Calu3 (cell line): ENCODE results near the gene ZNF836. TPM values are rescaled to one million over a fixed set of nuclear protein-coding genes. Genes with fewer than 3 reads are reported as not detected.

Experiments
- BruUV-seq: library from RNA; stranded (reverse); fragments of 400-500 nt; replicated peaks from 2 replicates; lab custom pipeline; 2021; lab: Mats Ljungman, UMichigan
- CTCF ChIA-PET: fragments of 300-600 bp; sonication (Branson Sonifier 250); formaldehyde crosslinking; loops from one replicate; lab custom pipeline; 2022; ENCODE audit warnings: antibody characterized with exemption; lab: Charles Lee
- DNase-seq: peaks from one replicate; pipeline ENCODE4 v3.0.0; 2022
- H3K27ac Mint-ChIP-seq: one replicate; pipeline ENCODE4 v1.8.0; 2022; ENCODE audit warnings: mixed read lengths; ENCODE audit not compliant: unreplicated experiment
- H3K27me3 Mint-ChIP-seq: one replicate; pipeline ENCODE4 v1.8.0; 2022; ENCODE audit warnings: mixed read lengths; ENCODE audit not compliant: unreplicated experiment
- H3K36me3 Mint-ChIP-seq: one replicate; pipeline ENCODE4 v1.8.0; 2022; ENCODE audit warnings: mild to moderate bottlenecking, moderate library complexity, mixed read lengths; ENCODE audit not compliant: insufficient read depth, unreplicated experiment
- H3K4me1 Mint-ChIP-seq: one replicate; pipeline ENCODE4 v1.8.0; 2022; ENCODE audit warnings: mild to moderate bottlenecking, low read depth, mixed read lengths; ENCODE audit not compliant: unreplicated experiment
- H3K4me3 Mint-ChIP-seq: one replicate; pipeline ENCODE4 v1.8.0; 2022; ENCODE audit warnings: mild to moderate bottlenecking, low read depth, moderate library complexity, mixed read lengths; ENCODE audit not compliant: unreplicated experiment
- H3K9me3 Mint-ChIP-seq: one replicate; pipeline ENCODE4 v1.8.0; 2022; ENCODE audit warnings: low read depth, mixed read lengths; ENCODE audit not compliant: unreplicated experiment
- intact Hi-C: fragments of 100-400 bp; cut with micrococcal nuclease; formaldehyde crosslinking; loops from one replicate; pipeline ENCODE4 v1.10.0; 2022; ENCODE audit not compliant: unreplicated experiment
- total RNA-seq: library from RNA; stranded (reverse); gene quantifications from 2 replicates; pipeline ENCODE4 v1.2.3, GENCODE V29; 2022
- TF ChIP-seq, protein P1 (sequence below): fragments of 200-600 bp; IDR thresholded peaks from one replicate; pipeline ENCODE4 v1.8.0; 2022; ENCODE audit warnings: antibody characterized with exemption; ENCODE audit not compliant: unreplicated experiment

The ZNF836 gene
- total RNA-seq, 1 experiment from 2014 or later = 11.3 TPM

DNA sequence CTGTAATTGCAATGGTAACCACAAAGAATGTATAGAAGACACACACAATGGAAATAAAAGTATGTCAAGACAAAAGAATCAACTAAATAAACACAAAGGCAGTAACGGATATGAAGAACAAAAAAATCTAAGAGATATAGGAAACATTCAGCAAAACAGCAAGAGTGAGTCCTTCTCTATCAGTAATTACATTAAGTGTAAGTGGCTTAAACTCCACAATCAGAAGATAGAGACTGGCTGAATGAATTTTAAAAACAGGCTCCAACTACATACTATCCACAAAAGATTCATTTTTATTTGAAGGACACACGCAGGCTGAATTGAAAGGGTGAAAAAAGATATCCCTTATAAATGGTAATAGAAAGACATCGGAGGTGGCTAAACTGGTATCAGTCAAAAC is 51.1 kb downstream of the ZNF836 start:
- CTCF ChIA-PET = no interaction called here
- TF ChIP-seq, protein P1, sequence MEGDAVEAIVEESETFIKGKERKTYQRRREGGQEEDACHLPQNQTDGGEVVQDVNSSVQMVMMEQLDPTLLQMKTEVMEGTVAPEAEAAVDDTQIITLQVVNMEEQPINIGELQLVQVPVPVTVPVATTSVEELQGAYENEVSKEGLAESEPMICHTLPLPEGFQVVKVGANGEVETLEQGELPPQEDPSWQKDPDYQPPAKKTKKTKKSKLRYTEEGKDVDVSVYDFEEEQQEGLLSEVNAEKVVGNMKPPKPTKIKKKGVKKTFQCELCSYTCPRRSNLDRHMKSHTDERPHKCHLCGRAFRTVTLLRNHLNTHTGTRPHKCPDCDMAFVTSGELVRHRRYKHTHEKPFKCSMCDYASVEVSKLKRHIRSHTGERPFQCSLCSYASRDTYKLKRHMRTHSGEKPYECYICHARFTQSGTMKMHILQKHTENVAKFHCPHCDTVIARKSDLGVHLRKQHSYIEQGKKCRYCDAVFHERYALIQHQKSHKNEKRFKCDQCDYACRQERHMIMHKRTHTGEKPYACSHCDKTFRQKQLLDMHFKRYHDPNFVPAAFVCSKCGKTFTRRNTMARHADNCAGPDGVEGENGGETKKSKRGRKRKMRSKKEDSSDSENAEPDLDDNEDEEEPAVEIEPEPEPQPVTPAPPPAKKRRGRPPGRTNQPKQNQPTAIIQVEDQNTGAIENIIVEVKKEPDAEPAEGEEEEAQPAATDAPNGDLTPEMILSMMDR = no peak
- Mint-ChIP-seq H3K27ac (no peak overlapping the region), H3K4me1 (no peaks in the 10 kb centered on the region), H3K27me3 (no peaks in the 10 kb centered on the region), H3K9me3 (peaks cover 34% of the 10 kb centered on the region), H3K36me3 (peaks cover 6% of the 10 kb centered on the region), H3K4me3 (no peak overlapping the region)
- intact Hi-C loops = no loop called here
- BruUV-seq = no TSS peak
- no peak for DNase-seq

- CTCF ChIA-PET = no interaction called here
- H3K36me3 Mint-ChIP-seq = no peaks in the 10 kb centered on the region
- no peak overlapping the region for H3K27ac Mint-ChIP-seq
These were observed 55.8 kb downstream of the ZNF836 start for GRCh38 chr19:52115526-52116053.

DNA sequence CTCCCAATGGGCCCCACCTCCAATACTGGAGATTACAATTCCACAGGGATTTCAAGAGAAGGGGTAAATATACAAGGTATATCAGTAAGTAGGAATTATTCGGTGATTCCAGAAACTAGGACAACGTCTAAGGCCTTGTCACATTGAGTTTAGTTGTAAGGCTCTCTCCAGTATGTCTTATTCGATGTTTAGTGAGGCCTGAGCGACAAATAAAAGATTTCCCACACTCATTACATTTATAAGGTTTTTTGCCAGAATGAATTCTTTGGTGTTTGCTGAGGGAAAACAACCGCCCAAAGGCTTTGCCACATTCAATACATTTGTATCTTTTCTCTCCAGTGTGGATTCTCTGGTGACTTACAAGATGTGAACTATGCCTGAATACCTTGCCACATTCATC is 56.7 kb downstream of the ZNF836 start:
- no TSS peak for BruUV-seq
- H3K4me3 Mint-ChIP-seq = no peak overlapping the region
- no peak overlapping the region for H3K27ac Mint-ChIP-seq
- H3K27me3 Mint-ChIP-seq = no peaks in the 10 kb centered on the region
- no peak for DNase-seq
- peaks cover 41% of the 10 kb centered on the region for H3K9me3 Mint-ChIP-seq
- H3K36me3 Mint-ChIP-seq = no peaks in the 10 kb centered on the region
- CTCF ChIA-PET = no interaction called here
- intact Hi-C loops = no loop called here
- H3K4me1 Mint-ChIP-seq = no peaks in the 10 kb centered on the region
- TF ChIP-seq, protein P1 = no peak

More at GRCh38 chr19:52115526-52116053, 55.8 kb downstream of the ZNF836 start:
- DNase-seq = no peak
- no TSS peak for BruUV-seq
- TF ChIP-seq, protein P1 = no peak
- H3K4me3 Mint-ChIP-seq = no peak overlapping the region
- intact Hi-C loops = no loop called here
- H3K9me3 Mint-ChIP-seq = peaks cover 47% of the 10 kb centered on the region
- no peaks in the 10 kb centered on the region for H3K4me1 Mint-ChIP-seq
- no peaks in the 10 kb centered on the region for H3K27me3 Mint-ChIP-seq

DNA sequence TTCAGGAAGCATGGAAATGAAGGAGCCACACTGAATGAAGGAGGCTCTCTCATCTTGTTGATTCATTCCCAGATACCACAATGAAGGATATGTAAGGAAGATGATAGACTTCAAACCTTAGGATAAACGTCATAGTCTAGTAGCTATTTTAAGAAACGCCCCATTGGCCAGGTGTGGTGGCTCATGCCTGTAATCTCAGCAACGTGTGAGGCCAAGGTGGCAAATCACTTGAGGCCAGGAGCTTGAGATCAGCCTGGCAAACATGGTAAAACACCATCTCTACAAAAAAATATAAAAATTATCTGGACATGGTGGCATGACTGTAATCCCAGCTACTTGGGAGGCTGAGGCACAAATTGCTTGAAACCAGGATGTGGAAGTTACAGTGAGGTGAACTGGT is 58.8 kb downstream of the ZNF836 start:
- TF ChIP-seq, protein P1 = no peak
- Mint-ChIP-seq H3K9me3 (peaks cover 34% of the 10 kb centered on the region), H3K27me3 (no peaks in the 10 kb centered on the region), H3K4me1 (no peaks in the 10 kb centered on the region), H3K4me3 (no peak overlapping the region), H3K27ac (no peak overlapping the region), H3K36me3 (no peaks in the 10 kb centered on the region)
- BruUV-seq = no TSS peak
- CTCF ChIA-PET = no interaction called here
- intact Hi-C loops = no loop called here
- no peak for DNase-seq
